LNCaP clone FGC (cell line): ENCODE measurements around the gene AKR1B1.
A peak's percentile ranks its signal among the peaks of the same experiment; 100 is the strongest.

Source experiments
- DNase-seq: peaks from one replicate; pipeline ENCODE4 v3.0.0-alpha.2; 2011; ENCODE audit warnings: low read depth
- H3K4me3 ChIP-seq: 2 replicates; pipeline ENCODE4 v1.5.1; 2011; ENCODE audit warnings: mild to moderate bottlenecking, low read depth, low read length, control low read depth
- TF ChIP-seq, protein P1 (sequence below): IDR thresholded peaks from 2 replicates; pipeline ENCODE4 v1.5.1; 2012; ENCODE audit warnings: mild to moderate bottlenecking; ENCODE audit not compliant: control insufficient read depth, insufficient read depth; ENCODE audit errors: extremely low read depth

AKR1B1 gene

GRCh38 chr7:134425777-134426176, 33.1 kb downstream of the AKR1B1 start:
- TF ChIP-seq, protein P1, sequence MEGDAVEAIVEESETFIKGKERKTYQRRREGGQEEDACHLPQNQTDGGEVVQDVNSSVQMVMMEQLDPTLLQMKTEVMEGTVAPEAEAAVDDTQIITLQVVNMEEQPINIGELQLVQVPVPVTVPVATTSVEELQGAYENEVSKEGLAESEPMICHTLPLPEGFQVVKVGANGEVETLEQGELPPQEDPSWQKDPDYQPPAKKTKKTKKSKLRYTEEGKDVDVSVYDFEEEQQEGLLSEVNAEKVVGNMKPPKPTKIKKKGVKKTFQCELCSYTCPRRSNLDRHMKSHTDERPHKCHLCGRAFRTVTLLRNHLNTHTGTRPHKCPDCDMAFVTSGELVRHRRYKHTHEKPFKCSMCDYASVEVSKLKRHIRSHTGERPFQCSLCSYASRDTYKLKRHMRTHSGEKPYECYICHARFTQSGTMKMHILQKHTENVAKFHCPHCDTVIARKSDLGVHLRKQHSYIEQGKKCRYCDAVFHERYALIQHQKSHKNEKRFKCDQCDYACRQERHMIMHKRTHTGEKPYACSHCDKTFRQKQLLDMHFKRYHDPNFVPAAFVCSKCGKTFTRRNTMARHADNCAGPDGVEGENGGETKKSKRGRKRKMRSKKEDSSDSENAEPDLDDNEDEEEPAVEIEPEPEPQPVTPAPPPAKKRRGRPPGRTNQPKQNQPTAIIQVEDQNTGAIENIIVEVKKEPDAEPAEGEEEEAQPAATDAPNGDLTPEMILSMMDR: no peak
- no peak overlapping the region for H3K4me3 ChIP-seq
- no peak for DNase-seq

DNA sequence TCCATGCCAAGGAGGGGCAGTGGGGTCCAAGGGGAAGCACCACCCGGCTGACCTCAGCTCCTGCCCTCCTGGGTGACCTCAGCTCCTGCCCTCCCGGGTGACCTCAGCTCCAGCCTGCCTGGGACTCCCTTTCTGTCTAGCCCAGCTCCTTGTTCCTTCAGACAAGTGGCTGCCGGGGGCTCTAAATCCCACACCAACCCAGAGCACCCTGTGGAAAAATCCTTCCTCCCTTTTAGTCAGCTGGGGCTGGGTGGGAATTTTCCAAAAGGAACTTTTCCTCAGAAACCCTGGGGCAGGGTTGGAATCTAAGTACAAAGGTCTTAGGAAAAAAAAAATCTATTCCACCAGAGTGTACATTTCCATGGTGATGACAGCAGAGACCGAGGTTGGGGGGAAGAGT, 36.3 kb downstream of the AKR1B1 start:
- no peak overlapping the region for H3K4me3 ChIP-seq
- TF ChIP-seq, protein P1: no peak
- no peak for DNase-seq

DNA sequence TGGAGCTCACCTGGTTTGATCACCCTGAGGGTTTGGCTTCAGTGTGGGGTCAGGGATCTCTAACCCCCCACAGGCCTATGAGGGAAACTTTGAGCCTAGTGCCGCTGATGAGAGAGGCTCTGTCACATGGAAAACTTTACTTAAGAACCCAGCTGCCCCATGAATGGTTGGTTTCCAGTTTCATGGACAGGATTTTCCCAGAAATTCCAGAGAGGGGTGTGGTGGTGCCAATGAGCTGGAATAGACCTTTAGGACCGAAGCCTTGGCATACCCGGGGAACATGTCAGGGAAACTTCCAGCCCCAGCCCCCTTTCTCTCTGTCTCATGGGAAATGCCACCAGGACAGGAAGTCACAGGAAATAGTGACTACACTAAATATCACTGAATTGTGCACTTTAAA, 36.9 kb downstream of the AKR1B1 start:
- TF ChIP-seq, protein P1: no peak
- DNase-seq: no peak
- H3K4me3 ChIP-seq: no peak overlapping the region

DNA sequence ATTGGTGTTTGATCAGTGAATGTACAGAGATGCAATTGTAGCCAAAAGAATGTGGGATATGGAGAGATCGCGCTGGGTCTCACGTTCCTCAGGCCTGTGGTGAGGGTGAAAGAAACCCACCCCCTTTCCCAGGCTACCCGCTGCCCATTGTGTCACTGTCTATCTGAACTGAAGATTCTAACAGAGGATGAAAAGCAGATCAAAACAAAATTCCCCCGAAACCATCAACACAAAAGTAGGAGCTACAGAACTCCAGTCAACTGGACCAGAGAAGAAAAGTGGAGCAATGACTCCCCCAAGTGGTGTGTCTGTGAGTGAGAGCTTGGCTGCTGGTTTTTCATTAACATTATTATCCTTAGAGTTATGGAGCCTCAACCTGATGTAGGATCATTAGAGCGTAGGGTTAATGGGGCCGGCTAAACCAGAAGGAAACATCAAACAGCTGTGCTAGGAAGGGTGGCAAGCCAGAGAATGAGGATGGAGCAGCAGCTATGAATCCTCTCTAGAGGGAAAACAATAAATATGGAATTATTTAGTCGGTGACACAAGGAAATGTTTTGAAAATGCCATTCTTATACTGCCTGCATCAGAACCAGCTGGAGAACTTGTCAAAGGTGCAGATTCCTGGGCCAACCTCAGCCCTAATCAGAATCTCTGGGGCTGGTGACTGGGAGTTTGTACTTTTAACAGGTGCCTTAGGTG, 38.3 kb downstream of the AKR1B1 start:
- no peak overlapping the region for H3K4me3 ChIP-seq
- peak; percentile 37 for DNase-seq
- TF ChIP-seq, protein P1: peak; percentile 88

DNA sequence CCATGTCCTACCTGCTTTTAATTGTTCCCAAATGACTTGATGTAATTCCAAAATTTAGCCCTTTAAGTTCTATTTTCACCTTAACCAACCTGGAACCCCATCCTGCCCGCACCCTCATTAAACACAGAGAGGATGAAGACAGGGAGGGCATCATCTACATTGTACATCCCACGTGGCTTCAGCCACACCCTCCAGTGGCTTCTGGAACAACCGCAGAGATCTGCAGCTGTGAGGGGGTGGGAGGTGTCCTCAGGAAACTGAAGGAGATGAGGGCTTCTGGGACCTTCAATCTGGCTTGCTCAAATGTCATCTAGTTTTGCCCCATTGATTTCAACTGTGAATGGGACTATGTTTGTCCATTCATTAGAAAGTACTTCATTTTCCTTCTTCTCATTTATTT, 39.0 kb downstream of the AKR1B1 start:
- H3K4me3 ChIP-seq: no peak overlapping the region
- DNase-seq: no peak
- TF ChIP-seq, protein P1: no peak

GRCh38 chr7:134419085-134419484, 39.8 kb downstream of the AKR1B1 start:
- DNase-seq: no peak
- no peak overlapping the region for H3K4me3 ChIP-seq
- TF ChIP-seq, protein P1: no peak

- no peak for DNase-seq
- TF ChIP-seq, protein P1: no peak
- H3K4me3 ChIP-seq: no peak overlapping the region
Measured at GRCh38 chr7:134415700-134416099, 43.2 kb downstream of the AKR1B1 start.
